ENCODE results near the gene SCRN1. TPM values are rescaled to one million over a fixed set of nuclear protein-coding genes. Genes with fewer than 3 reads are reported as not detected.

Gene SCRN1
- total and polyA plus RNA-seq, 5 experiments from 2014 or later, result 8.3 to 17.3 (median 13.7) TPM

- ATAC-seq, result no peak
- Mint-ChIP-seq H3K9me3 (no peaks in the 10 kb centered on the region), H3K27ac (no peak overlapping the region), H3K4me1 (peaks cover 2 to 11% (median 3%) of the 10 kb centered on the region in 4 donors), H3K4me3 (no peak overlapping the region), H3K27me3 (peaks cover 0 to 10% (median 6%) of the 10 kb centered on the region in 5 donors), H3K36me3 (no peaks in the 10 kb centered on the region)
- DNase-seq, result no peak
- POLR2A ChIA-PET, result no interaction called here
Measured at GRCh38 chr7:29877196-29877595, 112.4 kb downstream of the SCRN1 start.

GRCh38 chr7:29875741-29876140, 113.9 kb downstream of the SCRN1 start:
- POLR2A ChIA-PET, result no interaction called here

GRCh38 chr7:29873644-29874294, 115.8 kb downstream of the SCRN1 start:
- no peaks in the 10 kb centered on the region for H3K9me3 Mint-ChIP-seq
- ATAC-seq, result no peak
- peaks cover 0 to 20% (median 9%) of the 10 kb centered on the region in 5 donors for H3K27me3 Mint-ChIP-seq
- H3K27ac Mint-ChIP-seq, result peak overlapping the region in 1 of 10 donors; percentile 1
- no peaks in the 10 kb centered on the region for H3K36me3 Mint-ChIP-seq
- POLR2A ChIA-PET, result no interaction called here
- no peak overlapping the region for H3K4me3 Mint-ChIP-seq
- DNase-seq, result no peak
- peaks cover 0 to 5% (median 2%) of the 10 kb centered on the region in 4 donors for H3K4me1 Mint-ChIP-seq

More at GRCh38 chr7:29875741-29876140, 113.9 kb downstream of the SCRN1 start:
- ATAC-seq (no peak), DNase-seq (no peak)
- Mint-ChIP-seq H3K27me3 (peaks cover 0 to 21% (median 4%) of the 10 kb centered on the region in 5 donors), H3K27ac (no peak overlapping the region), H3K4me1 (peaks cover 0 to 5% (median 2%) of the 10 kb centered on the region in 4 donors), H3K36me3 (no peaks in the 10 kb centered on the region), H3K9me3 (no peaks in the 10 kb centered on the region), H3K4me3 (no peak overlapping the region)

GRCh38 chr7:29871787-29872398, 117.7 kb downstream of the SCRN1 start:
- no peak for ATAC-seq
- Mint-ChIP-seq H3K4me1 (peaks cover 0 to 1% (median 0%) of the 10 kb centered on the region in 4 donors), H3K36me3 (no peaks in the 10 kb centered on the region)

More at GRCh38 chr7:29871787-29872398, 117.7 kb downstream of the SCRN1 start:
- no peak overlapping the region for H3K27ac Mint-ChIP-seq
- peaks cover 0 to 18% (median 6%) of the 10 kb centered on the region in 5 donors for H3K27me3 Mint-ChIP-seq
- no peak overlapping the region for H3K4me3 Mint-ChIP-seq
- no peak for DNase-seq
- POLR2A ChIA-PET, result no interaction called here
- no peaks in the 10 kb centered on the region for H3K9me3 Mint-ChIP-seq

Other genes starting within 250 kb of the SCRN1 start
- gene WIPF3, start 183.3 kb downstream of the SCRN1 start, total RNA-seq, result under 1 TPM in 1 of 2 experiments, not detected in 1; 0.10 TPM
- gene WIPF3, start 183.3 kb downstream of the SCRN1 start, polyA plus RNA-seq, result under 1 TPM in 1 of 3 donors, not detected in 2; 0.05 TPM
- 1 to 10 TPM; 4.6 to 5.7 TPM for gene FKBP14, start 36.9 kb upstream of the SCRN1 start, total RNA-seq
- 1 to 10 TPM in 2 of 3 donors, under 1 TPM in 1; 0.44 to 1.7 (median 1.1) TPM for gene FKBP14, start 36.9 kb upstream of the SCRN1 start, polyA plus RNA-seq
- gene PLEKHA8, start 38.6 kb upstream of the SCRN1 start, total RNA-seq, result 10 to 100 TPM in 1 of 2 experiments, 1 to 10 TPM in 1; 9.6 to 11.9 TPM
- gene PLEKHA8, start 38.6 kb upstream of the SCRN1 start, polyA plus RNA-seq, result 1 to 10 TPM; 2.7 to 4.9 (median 4.2) TPM
- 10 to 100 TPM; 16.5 to 18.0 TPM for gene MTURN, start 145.2 kb upstream of the SCRN1 start, total RNA-seq
- gene MTURN, start 145.2 kb upstream of the SCRN1 start, polyA plus RNA-seq, result 1 to 10 TPM; 1.4 to 5.2 (median 3.3) TPM

Measured in naive thymus-derived CD8-positive, alpha-beta T cell (primary cell).